ENCODE measurements around the gene RRAD. TPM values are rescaled to one million over a fixed set of nuclear protein-coding genes. Genes with fewer than 3 reads are reported as not detected.

The RRAD gene
- polyA plus RNA-seq, 3 donors, result 2.2 to 4.1 (median 2.4) TPM

GRCh38 chr16:66894948-66895688, 30.2 kb downstream of the RRAD start:
- peak in 6 of 11 donors; percentile 62 to 76 (median 70) for DNase-seq (ENCODE audit: extremely low read depth in 1 of 11, low read depth in 9 of 11, low spot score in 4 of 11)

- DNase-seq (ENCODE audit: extremely low read depth in 1 of 11, low read depth in 9 of 11, low spot score in 4 of 11), result no peak
Measured at GRCh38 chr16:66894055-66894454, 31.3 kb downstream of the RRAD start.

- DNase-seq (ENCODE audit: extremely low read depth in 1 of 11, low read depth in 9 of 11, low spot score in 4 of 11), result no peak
Measured at GRCh38 chr16:66891797-66892196, 33.5 kb downstream of the RRAD start.

- DNase-seq (ENCODE audit: extremely low read depth in 1 of 11, low read depth in 9 of 11, low spot score in 4 of 11), result no peak
Measured at GRCh38 chr16:66891360-66891759, 34.0 kb downstream of the RRAD start.

GRCh38 chr16:66890799-66891198, 34.5 kb downstream of the RRAD start:
- DNase-seq (ENCODE audit: extremely low read depth in 1 of 11, low read depth in 9 of 11, low spot score in 4 of 11), result no peak

- DNase-seq (ENCODE audit: extremely low read depth in 1 of 11, low read depth in 9 of 11, low spot score in 4 of 11), result no peak
Measured at GRCh38 chr16:66889622-66890021, 35.7 kb downstream of the RRAD start.

- DNase-seq (ENCODE audit: extremely low read depth in 1 of 11, low read depth in 9 of 11, low spot score in 4 of 11), result no peak
Measured at GRCh38 chr16:66888647-66889615, 36.4 kb downstream of the RRAD start.

GRCh38 chr16:66886914-66887313, 38.4 kb downstream of the RRAD start:
- no peak for DNase-seq (ENCODE audit: extremely low read depth in 1 of 11, low read depth in 9 of 11, low spot score in 4 of 11)

GRCh38 chr16:66886321-66886720, 39.0 kb downstream of the RRAD start:
- no peak for DNase-seq (ENCODE audit: extremely low read depth in 1 of 11, low read depth in 9 of 11, low spot score in 4 of 11)

- DNase-seq (ENCODE audit: extremely low read depth in 1 of 11, low read depth in 9 of 11, low spot score in 4 of 11), result no peak
Measured at GRCh38 chr16:66885491-66885890, 39.8 kb downstream of the RRAD start.

GRCh38 chr16:66882702-66883101, 42.6 kb downstream of the RRAD start:
- no peak for DNase-seq (ENCODE audit: extremely low read depth in 1 of 11, low read depth in 9 of 11, low spot score in 4 of 11)

- DNase-seq (ENCODE audit: extremely low read depth in 1 of 11, low read depth in 9 of 11, low spot score in 4 of 11), result no peak
Measured at GRCh38 chr16:66881964-66882508, 43.3 kb downstream of the RRAD start.

GRCh38 chr16:66881560-66881959, 43.8 kb downstream of the RRAD start:
- DNase-seq (ENCODE audit: extremely low read depth in 1 of 11, low read depth in 9 of 11, low spot score in 4 of 11), result no peak

GRCh38 chr16:66881014-66881417, 44.3 kb downstream of the RRAD start:
- DNase-seq (ENCODE audit: extremely low read depth in 1 of 11, low read depth in 9 of 11, low spot score in 4 of 11), result no peak

GRCh38 chr16:66880288-66881013, 44.9 kb downstream of the RRAD start, which contains the start of gene PDP2:
Gene PDP2, plus strand, starts transcription at chr16:66880515. Its CDS starts 3,770 bp downstream, at chr16:66884285.
- peak; percentile 83 to 95 (median 91) for DNase-seq (ENCODE audit: extremely low read depth in 1 of 11, low read depth in 9 of 11, low spot score in 4 of 11)

- no peak for DNase-seq (ENCODE audit: extremely low read depth in 1 of 11, low read depth in 9 of 11, low spot score in 4 of 11)
Measured at GRCh38 chr16:66878067-66878466, 47.3 kb downstream of the RRAD start.

GRCh38 chr16:66874079-66874775, 51.1 kb downstream of the RRAD start:
- DNase-seq (ENCODE audit: extremely low read depth in 1 of 11, low read depth in 9 of 11, low spot score in 4 of 11), result no peak

- no peak for DNase-seq (ENCODE audit: extremely low read depth in 1 of 11, low read depth in 9 of 11, low spot score in 4 of 11)
Measured at GRCh38 chr16:66873685-66874055, 51.7 kb downstream of the RRAD start.
